C1 segment of cervical spinal cord (tissue), 14 donors: Measurements from ENCODE around the gene SERPINB3.
"Not testable (repeated sequence)": the region's sequence is repeated elsewhere in the genome, so short reads cannot be mapped to it uniquely, and the experiment has no call there.

Source experiments
- DNase-seq, 14 donors: peaks; one replicate each; lab custom pipeline; 2025; lab: John Stamatoyannopoulos, UW

SERPINB3 gene

DNA sequence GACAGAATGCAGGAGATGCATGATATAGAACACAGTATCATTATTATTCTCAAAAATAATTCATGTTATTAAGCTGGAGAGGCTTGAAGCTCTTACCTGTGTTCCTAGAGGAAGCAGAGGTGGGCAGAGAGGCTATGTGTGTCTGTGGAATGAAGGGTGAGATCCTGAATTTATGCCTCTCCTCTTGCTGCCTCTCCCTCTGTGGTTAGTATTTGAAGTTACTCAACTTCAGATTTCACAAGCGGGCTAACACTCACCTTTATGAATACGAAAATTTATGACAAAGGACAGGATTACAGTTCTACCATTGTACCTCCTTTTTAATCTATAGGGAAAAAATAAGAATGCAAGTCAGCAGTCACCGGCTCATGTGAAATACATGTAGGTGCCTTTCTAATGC lies at the start of gene SERPINB3:
Gene SERPINB3 (minus strand): TSS at position 144 of the 400 bp plus-strand sequence. CDS start 677 bp downstream, outside the sequence.
- not testable (repeated sequence) for DNase-seq

DNA sequence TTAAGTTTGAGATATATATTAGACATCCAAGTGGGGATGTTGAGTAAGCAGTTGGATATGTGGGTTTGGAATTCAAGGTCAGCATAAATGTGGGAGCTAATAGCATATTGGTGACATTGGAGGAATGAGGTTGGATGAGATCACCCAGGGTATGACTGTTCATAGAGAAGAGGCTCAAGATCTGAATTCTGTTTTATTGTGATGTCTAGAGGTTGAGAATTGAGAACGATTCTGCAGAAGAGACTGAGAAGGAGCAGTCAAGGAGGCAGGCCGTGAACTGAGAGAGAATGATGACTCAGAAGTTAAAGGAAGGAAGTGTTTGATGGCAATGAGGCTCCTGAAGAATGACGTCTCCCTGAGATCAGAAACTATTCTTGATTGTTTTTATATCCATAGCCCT lies 47.0 kb upstream of the SERPINB3 start:
- no peak for DNase-seq

DNA sequence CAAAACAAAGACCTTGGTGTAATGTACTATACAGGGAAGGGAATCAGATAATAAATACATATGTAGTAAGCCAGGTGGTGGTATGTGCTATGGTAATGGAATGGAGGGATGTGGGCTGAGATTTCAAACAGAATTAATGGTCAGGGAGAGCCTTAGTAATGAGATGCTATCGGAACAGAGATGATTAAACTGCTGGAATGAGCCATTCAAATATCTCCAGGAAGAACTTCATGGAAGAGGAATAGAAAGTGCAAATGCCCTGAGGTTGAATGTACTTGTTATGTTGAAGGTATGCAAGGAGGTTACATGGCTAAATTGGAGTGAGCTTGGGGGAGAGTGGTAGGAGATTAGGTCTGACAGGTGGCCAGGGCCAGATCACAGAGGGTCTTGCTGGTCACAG lies 46.1 kb upstream of the SERPINB3 start:
- DNase-seq = no peak

DNA sequence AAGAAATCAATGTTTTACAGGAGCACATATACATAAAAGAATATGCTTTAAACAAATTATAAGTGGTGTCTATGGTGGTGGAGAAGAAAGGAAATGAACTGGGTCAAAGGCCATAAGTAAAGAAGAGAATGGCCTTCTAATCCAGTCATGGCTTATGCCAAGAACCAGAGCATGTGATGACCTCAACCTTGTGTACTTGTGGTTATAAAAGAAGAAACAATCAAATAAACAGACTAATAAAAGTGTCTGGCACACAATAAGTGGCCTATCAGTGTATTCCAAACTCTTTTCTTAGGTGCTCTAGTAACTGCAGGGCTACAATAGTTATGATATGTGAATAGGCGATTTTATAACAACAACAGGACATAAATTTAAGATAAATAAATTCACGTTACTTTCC lies 43.7 kb upstream of the SERPINB3 start:
- DNase-seq = no peak

DNA sequence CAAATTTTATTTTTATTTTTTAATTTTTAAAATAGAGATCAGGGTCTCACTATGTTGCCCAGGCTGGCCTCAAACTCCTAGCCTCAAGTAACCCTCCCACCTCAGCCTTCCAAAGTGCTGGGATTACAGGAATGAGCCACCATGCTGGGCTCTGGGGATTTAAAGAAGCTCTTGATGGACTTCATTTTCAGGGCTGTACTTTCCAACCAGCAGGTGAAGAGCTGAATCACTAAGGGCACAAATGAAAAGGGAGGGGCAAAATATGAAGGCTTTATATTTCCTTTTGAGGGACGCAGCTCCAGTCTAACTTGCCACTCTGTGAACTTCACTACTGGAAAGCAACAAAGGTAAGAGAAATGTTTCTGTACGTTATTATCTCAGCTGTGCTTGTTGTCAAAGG lies 41.0 kb upstream of the SERPINB3 start, which contains the start of gene SERPINB11:
Gene SERPINB11 (plus strand): TSS at position 301 of the 400 bp plus-strand sequence. CDS start 7,234 bp downstream, outside the sequence.
- no peak for DNase-seq

DNA sequence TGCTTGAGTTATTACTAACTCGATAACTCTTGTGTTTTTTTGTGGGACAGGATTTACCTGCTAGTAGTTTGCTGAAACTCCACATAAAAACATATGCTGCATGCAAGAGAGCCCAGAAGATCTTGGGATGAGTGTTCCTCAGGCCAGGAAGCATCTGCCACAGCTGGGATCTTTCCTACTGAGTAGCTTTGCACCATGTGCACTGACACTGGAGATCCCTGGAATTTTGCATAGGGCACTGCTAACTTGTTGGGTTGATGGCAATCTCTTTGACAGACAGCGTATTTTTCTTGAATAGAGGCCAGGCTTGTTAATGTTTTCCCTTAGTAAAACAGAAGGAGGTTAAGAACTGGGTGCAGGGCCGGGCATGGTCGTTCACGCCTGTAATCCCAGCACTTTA lies 40.3 kb upstream of the SERPINB3 start:
- DNase-seq = no peak

DNA sequence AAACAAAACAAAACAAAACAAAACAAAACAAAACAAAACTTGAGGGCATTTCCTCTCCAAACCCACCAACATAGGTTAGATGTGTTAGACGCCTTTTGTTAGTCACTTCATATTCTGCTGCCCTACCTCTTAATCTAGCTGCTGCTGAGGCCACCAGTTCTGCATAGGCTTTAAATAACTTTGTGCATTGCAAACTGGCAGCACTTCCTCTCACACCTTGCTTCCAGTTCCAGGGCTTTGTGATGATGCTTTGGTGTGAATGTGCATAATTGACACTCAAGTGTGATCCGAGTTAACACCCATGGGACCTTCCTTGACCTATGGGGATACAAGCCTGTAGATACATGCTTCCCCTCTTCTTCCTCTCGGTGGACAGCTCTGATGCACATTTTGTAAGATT lies 38.8 kb upstream of the SERPINB3 start:
- DNase-seq = no peak

DNA sequence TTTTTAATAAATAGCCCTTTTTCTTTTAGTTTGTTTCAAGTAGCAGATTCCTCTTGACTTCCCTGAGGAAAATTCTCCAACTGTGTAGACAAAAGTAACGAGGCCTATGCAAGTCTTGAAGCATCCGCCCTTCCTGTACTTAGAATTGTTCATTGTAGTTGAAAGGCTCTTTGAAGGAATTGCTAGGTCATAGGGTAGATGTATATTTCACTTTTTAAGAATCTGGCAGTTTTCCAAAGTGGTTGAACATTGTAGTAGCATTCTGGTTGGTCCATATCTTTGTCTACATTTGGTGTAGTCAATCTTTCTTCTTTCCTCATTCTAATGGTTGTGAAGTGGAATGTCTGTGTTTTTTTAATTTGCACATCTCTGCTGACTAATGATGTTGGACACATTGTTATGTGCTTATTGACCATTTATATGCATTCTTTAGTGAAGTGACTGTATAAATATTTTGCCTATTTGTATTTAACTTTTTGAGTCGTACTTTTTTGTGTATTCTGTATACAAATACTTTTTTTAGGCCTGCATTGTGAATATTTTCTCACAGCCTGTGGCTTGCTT lies 35.5 kb upstream of the SERPINB3 start:
- no peak for DNase-seq

DNA sequence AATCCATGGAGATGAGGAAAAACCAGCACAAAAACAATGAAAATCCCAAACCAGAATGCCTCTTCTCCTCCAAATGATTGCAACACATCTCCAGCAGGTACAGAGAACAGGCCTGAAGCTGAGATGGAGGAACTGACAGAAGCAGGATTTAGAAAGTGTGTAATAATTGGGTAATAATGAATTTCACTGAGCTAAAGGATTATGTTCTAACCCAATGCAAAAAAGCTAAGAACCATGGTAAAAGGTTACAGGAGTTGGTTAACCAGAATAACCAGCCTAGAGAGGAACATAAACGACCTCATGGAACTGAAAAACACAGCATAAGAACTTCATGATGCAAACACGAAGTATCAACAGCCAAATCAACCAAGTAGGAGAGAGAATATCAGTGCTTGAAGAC lies 27.4 kb upstream of the SERPINB3 start:
- no peak for DNase-seq

DNA sequence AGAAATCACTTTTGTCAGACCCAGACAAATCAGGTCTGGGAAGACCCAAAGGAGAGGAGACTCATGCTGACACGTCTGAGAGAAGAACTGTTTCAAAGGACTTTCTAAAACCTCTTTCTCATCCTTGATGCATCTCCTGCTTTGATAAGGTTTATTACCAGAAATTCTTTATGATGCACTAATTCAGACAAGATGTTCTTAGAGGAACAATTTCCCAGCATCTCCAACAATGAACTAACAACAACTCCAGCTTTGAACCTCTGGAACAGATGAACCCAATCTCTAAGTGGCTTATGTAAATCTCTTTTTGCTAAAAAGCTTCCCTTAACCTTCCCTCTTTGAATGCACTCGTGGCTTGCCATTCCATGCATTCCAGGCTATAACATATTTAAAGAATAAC lies 25.2 kb upstream of the SERPINB3 start:
- no peak for DNase-seq

DNA sequence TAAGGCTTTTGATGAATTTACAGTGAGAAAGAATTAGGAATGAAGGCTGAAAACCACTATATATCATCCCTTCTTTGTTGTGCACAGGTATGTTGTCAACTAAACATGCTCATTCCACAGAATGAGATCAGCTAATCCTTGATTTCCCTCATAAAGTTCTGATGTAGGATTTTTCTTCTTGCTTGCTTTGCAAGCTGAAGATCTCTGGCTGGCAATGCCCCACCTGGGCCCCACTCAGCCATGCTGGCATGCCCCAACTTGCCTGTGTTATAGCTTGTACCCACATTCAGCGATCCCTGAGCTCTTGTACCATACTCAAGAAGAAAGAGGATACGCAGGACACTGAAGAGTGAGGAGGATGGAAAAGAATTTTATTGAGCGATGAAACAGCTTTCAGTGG lies 23.0 kb upstream of the SERPINB3 start:
- DNase-seq = no peak

DNA sequence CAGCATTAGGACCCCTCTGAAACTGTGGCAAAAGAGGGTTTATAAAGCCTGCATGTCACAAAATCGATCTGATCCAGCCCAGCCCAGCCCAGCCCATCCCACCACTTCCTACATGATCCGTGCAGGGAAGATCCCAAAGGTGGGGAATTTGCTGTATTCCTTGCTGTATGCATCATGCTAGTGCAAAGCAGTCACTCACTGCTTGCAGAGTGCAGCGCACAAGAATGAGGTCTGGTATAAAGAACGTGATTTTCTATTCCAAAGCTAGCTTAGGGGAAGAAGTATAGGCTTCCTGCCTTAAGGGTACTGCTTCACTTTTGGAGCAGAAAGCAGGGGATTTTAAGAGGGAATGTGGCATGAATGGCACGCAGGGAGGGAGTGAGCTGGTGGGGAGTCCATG lies 22.2 kb upstream of the SERPINB3 start:
- no peak for DNase-seq

DNA sequence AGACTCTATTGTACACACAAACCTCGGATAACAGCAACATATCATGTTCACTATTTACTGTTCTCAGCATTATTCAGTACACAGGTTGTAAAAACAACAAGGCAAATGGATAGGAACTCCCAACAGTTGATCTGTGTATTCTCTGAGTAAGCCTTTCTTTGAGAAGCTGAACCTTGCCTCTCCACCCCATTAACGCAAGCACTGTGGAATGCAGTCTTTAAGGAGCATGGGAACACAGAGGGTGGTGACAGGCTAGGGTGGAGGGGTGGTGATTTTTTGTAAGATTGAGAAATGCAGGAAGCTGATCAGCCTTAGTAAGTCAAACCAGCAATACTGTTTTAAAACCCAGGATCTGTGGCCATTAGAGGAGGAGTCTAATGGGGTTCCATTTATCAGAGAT lies 21.5 kb upstream of the SERPINB3 start:
- DNase-seq = no peak

DNA sequence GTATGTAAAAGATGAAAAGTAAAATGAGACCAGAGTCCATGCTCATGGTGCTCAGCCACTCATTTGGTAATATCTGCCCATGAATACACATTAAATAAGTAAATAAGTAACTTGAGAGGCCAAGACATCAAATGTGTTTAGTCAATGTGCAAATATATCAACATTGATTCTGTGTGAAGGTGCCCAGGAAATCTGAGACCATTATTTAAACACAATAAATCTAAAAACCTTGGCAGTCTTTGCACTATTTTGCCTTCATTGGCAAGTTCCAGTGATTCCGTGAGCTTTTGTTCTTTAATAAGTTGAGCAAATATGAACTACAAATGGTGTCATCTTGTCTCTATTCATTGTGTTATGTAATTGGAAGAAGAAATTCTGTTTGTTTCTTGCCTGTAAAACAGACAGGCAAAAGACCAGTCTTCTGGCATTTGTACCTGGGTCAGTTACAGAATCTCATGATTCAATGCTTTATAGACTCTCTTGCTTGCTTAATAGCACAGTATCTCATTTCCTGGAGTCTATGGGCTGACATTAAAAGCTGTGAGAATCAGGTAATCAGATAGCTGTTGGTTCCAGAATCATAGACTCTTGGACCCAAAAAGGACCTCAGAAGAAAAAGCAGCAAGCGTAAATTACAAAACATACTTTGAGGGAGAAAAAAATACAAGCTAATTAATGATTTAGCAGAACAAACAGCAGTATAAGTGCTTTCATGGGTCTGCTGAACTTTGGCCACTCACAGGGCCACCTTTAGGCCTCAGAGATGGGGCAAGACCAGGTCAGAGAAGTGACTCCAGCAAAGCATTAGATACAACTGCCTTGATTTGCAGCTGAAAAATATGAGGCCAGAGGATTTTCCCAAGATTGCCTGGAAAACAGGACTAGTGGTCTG lies 20.0 kb upstream of the SERPINB3 start:
- DNase-seq = no peak

DNA sequence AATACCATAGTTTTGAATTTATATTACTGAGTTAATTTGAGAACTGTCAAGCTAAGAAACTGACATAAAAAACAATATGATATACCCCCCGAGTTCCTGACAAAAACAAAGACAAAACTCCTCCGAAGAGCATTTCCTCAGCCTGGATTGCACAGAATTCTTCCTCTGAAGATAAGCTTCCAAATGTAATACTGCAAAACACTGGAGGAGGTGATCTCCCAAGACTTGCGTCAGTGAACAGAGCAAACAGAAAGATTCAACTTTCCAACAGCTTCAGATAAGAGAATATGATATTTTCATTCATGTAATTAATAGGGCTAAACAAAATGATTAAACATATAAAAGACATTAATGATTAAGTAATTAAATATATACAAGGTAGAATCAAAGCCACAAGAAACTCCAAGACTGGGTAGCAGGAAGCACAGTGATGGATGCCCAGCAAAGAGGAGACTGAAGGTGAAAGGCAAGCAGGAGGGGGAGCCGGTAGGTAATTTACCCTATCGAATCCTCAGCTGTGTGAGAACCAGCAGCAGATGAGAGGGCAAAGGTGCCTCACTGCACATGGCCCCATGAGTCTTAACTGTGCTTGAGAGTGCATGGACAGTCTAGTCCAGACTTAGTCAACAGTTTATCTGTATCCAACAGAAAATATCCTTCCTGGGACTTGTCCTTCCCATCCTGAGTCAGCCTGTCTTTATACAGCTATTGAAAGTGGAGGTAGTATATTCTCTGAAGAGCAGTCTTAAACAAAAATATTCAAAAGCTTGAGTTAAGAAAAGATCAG lies 18.3 kb upstream of the SERPINB3 start:
- no peak for DNase-seq

DNA sequence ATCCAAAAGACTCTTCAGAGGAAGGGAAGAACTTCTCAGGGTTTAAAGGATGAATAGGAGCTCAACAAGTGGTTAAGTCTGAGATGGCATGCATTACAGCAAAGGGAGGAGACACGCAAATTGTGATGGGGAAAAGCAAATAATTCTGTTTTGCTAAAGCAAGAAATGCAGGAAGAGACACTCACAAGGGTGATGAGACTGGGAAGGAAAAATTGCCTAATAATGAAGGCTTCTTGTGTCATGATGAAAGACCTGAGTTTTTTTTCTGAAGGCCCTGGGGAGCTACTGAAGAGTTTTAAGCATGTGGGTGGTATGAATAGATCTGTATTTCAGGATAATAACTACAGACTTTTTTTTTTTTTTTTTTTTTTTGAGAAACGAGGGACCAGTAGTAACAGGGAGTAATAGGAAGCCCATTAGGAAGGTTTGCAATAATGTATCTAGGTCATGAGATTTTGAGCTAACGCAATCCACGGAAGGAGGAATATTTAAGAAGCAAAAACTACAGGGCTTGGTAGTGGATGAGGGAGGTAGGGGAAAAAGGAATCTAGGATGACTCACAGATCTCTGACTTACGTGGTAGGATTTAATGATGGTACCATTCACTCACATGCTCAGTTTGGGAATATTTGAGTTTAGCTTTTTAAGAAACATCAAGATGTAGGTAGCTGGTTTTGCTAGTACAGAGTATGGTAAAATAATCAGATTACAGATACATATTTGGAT lies 16.0 kb upstream of the SERPINB3 start:
- DNase-seq = no peak

DNA sequence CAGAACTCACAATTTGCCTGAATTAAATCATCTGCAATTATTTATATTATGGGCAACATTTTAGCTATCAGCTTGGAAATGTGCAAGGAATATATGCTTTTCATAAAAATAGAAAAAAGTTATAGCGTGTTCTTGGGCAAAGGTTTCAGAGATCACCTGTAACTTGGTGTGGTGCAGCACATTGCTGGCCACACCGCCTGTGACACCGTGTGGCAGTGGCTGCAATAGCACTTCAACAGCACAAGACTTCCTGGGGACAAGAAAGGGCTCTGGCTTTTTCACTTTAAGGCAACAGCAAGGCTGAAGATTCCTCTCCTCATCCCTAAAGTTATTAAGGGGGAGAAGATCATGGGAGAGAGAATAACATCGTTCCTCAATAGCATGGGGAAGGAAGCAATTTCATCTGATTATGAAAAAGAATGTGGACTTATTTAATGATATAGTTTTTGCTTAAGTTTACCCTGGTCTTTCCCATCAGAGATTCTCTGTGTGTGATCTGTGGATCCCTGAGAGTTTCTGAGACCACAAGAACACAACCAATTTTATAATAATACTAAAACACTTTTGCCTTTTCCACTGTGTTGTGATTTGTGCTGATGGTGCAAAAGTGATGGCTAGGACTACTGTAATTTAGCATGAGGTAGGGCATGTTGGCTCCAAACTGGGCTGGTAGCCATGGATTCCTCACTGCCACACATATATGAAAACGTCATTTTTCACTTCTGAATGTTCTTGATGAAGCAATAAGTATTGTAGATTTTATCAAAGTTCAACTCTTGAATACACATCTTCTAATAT lies 15.0 kb upstream of the SERPINB3 start:
- DNase-seq = no peak

DNA sequence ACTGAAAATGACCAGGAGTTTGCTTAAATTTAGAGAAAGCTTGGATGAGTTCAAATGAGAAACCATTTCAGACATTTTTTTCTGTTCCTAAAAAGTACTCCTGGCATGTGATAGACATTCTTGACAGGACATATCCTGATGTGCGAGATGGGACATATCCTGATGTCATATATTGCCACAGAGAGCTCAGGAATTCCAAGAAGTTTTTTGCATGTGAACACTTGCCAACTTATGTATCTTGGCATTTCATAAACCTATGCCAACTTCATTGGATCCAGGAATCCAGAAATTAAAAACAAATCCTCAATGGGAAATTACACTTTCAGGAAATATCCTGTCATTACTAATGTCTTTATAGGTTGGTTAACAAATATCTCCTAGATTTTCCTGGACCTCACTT lies 2.9 kb upstream of the SERPINB3 start:
- no peak for DNase-seq

DNA sequence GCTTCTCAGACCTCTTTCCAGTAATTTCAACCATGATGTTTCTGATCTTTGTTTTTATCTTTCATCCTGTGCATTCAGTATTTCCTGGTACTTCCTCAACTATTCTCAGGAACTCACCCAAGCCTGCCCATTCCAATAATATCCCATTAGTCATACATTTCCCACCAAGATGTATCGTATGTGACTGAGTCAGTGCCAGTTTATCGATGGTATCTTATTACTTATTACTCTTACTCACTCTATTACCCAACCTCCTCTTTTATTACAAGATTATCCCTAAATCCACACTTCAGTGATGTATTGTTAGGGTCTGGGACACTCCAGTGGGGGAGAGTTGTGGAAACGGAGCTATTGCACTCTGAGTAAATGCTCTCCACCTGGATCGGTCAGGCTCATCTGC lies 2.8 kb downstream of the SERPINB3 start:
- not testable (repeated sequence) for DNase-seq

DNA sequence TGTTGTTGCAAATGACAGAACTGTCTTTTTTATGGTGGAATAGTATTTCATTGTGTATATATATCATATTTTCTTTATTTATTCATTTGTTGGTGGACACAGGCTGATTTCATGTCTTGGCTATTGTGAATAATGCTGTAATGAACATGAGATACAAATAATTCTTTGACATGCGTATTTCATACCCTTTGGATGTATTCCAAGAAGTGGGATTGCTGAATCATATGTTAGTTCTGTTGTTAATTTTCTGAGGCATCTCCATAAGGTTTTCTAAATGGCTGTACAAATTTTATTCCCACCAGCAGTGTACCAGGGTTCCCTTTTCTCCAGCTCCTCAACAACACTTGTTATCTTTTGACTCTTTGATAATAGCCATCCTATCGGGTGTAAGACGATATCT lies 11.4 kb downstream of the SERPINB3 start:
- DNase-seq = not testable (repeated sequence)

DNA sequence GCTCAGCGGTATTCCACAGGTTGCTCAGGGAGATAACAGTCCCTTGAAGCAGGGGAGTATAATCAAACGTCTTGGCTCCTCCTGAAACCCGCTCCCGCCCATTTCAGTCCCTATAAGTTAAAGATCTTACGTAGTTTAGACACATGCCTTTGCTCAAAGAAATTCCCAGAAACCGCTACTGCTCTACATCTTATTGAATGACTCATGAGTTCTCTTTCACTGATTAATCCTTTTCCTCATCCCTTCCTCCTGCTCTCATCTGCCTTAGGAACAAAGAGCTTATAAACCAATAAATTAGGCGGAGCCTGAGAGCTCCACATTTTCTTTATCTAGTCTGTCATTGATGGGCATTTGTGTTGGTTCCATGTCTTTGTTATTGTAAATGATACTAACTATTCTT lies 13.5 kb downstream of the SERPINB3 start:
- no peak for DNase-seq
